HepG2 (cell line): Measurements from ENCODE around the gene VTN. TPM values are rescaled to one million over a fixed set of nuclear protein-coding genes. Genes with fewer than 3 reads are reported as not detected.
A peak's percentile ranks its signal among the peaks of the same experiment; 100 is the strongest.

Experiments
- AHDC1 ChIP-seq: sonication (generic); formaldehyde crosslinking; IDR thresholded peaks from 2 replicates; pipeline ENCODE4 v1.5.1; 2020; ENCODE audit warnings: mild to moderate bottlenecking, missing genetic modification reagents, borderline replicate concordance
- ELF4 ChIP-seq: sonication (generic); formaldehyde crosslinking; IDR thresholded peaks from 2 replicates; pipeline ENCODE4 v1.5.0; 2020; ENCODE audit warnings: missing genetic modification reagents, mild to moderate bottlenecking, moderate library complexity, borderline replicate concordance
- GATAD1 ChIP-seq: IDR thresholded peaks from 2 replicates; pipeline ENCODE4 v1.6.1; 2016; ENCODE audit warnings: missing genetic modification reagents, missing compliant biosample characterization
- GTF2F1 ChIP-seq: fragments of 150-350 bp; IDR thresholded peaks from 2 replicates; pipeline ENCODE4 v1.6.1; 2014; ENCODE audit warnings: low read length
- HES4 ChIP-seq: sonication (generic); formaldehyde crosslinking; IDR thresholded peaks from 2 replicates; pipeline ENCODE4 v1.9.0; 2021; ENCODE audit warnings: mild to moderate bottlenecking, missing genetic modification reagents, borderline replicate concordance
- KDM4B ChIP-seq: sonication (generic); formaldehyde crosslinking; IDR thresholded peaks from 2 replicates; pipeline ENCODE4 v1.4.0; 2020; ENCODE audit warnings: missing genetic modification reagents
- MED1 ChIP-seq: sonication (generic); formaldehyde crosslinking; IDR thresholded peaks from 2 replicates; pipeline ENCODE4 v1.4.0; 2020; ENCODE audit warnings: missing genetic modification reagents
- NFYB ChIP-seq: sonication (generic); formaldehyde crosslinking; IDR thresholded peaks from 2 replicates; pipeline ENCODE4 v1.4.0; 2020; ENCODE audit warnings: missing genetic modification reagents
- NR2F2 ChIP-seq: IDR thresholded peaks from 2 replicates; pipeline ENCODE4 v1.6.1; 2012; ENCODE audit warnings: low read depth, inconsistent platforms, borderline replicate concordance
- POLR2AphosphoS5 ChIP-seq: IDR thresholded peaks from 2 replicates; pipeline ENCODE4 v1.6.1; 2012; ENCODE audit warnings: low read depth, low read length
- STAT6 ChIP-seq: sonication (generic); formaldehyde crosslinking; IDR thresholded peaks from 2 replicates; pipeline ENCODE4 v1.4.0; 2020; ENCODE audit warnings: missing genetic modification reagents, mild to moderate bottlenecking, borderline replicate concordance
- SUZ12 ChIP-seq: fragments of 150-350 bp; IDR thresholded peaks from 2 replicates; pipeline ENCODE4 v1.6.1; 2014; ENCODE audit warnings: low read depth, low read length
- THAP9 ChIP-seq: sonication (generic); formaldehyde crosslinking; IDR thresholded peaks from 2 replicates; pipeline ENCODE4; 2020; ENCODE audit warnings: missing genetic modification reagents, mild to moderate bottlenecking, borderline replicate concordance
- ZNF121 ChIP-seq: sonication (generic); formaldehyde crosslinking; IDR thresholded peaks from 2 replicates; pipeline ENCODE4 v1.5.0; 2020; ENCODE audit warnings: mild to moderate bottlenecking, missing genetic modification reagents
- ZNF232 ChIP-seq: sonication (generic); formaldehyde crosslinking; IDR thresholded peaks from 2 replicates; pipeline ENCODE4 v1.4.0; 2020; ENCODE audit warnings: missing genetic modification reagents, borderline replicate concordance
- ZNF569 ChIP-seq: sonication (generic); formaldehyde crosslinking; IDR thresholded peaks from 2 replicates; pipeline ENCODE4 v1.5.0; 2020; ENCODE audit warnings: mild to moderate bottlenecking, missing genetic modification reagents, moderate library complexity, borderline replicate concordance
- ZNF576 ChIP-seq: sonication (generic); formaldehyde crosslinking; IDR thresholded peaks from 2 replicates; pipeline ENCODE4 v1.4.0; 2020; ENCODE audit warnings: mild to moderate bottlenecking, missing genetic modification reagents
- ZNF746 ChIP-seq: sonication (generic); formaldehyde crosslinking; IDR thresholded peaks from 2 replicates; pipeline ENCODE4 v1.8.0; 2022; ENCODE audit warnings: mild to moderate bottlenecking, missing genetic modification reagents
- ZNF792 ChIP-seq: IDR thresholded peaks from 2 replicates; pipeline ENCODE4 v1.6.1; 2016
- ZNF891 ChIP-seq: sonication (generic); formaldehyde crosslinking; IDR thresholded peaks from 2 replicates; pipeline ENCODE4 v1.5.0; 2020; ENCODE audit warnings: mild to moderate bottlenecking, missing genetic modification reagents
- polyA plus RNA-seq, 8 experiments: library from polyadenylated mRNA; depleted of rRNA in 3 of 8; stranded (reverse) in 7 of 8; unstranded in 1 of 8; fragments of >200 nt; fragmentation: Illumina TruSeq in 4 of 8; extraction: Trizol in 4 of 8; gene quantifications; 2 replicates each; pipeline versions ENCODE4 v1.2.1 to v1.2.3, GENCODE V29; 2011 to 2016; ENCODE audit warnings: low read depth in 4 of 8, missing spikeins in 1 of 8, mixed read lengths in 1 of 8; ENCODE audit not compliant: insufficient read depth in 1 of 8
- total RNA-seq, 5 experiments: library from RNA; depleted of rRNA; stranded (reverse); fragments of >200 nt; fragmentation: Illumina TruSeq; extraction: Trizol; gene quantifications; 2 replicates each; pipeline ENCODE4 v1.2.3, GENCODE V29; 2016; ENCODE audit warnings: low read depth in 1 of 5

VTN gene
- total and polyA plus RNA-seq, 2 of the 13 experiments (the other 11 are each of a cell fraction or from before 2014, with no cell fraction given), result 108 to 131 TPM

- no peak for TF ChIP-seq STAT6 (CRISPR knock-in tag)
- no peak for TF ChIP-seq NR2F2
- TF ChIP-seq SUZ12, result no peak
- TF ChIP-seq ZNF792 (CRISPR knock-in tag), result no peak
- TF ChIP-seq MED1 (CRISPR knock-in tag), result peak; percentile 51
- TF ChIP-seq ZNF121 (CRISPR knock-in tag), result peak; percentile 52; the same call in 1 of the 2 replicates
- TF ChIP-seq KDM4B (CRISPR knock-in tag), result no peak
- TF ChIP-seq GATAD1 (CRISPR knock-in tag), result no peak
- no peak for TF ChIP-seq ZNF569 (CRISPR knock-in tag)
- no peak for TF ChIP-seq ELF4 (CRISPR knock-in tag)
- 0 out of 2 replicates have a peak, but pooled peaks have one; percentile 57 for TF ChIP-seq THAP9 (CRISPR knock-in tag)
- TF ChIP-seq NFYB (CRISPR knock-in tag), result 0 out of 2 replicates have a peak, but pooled peaks have one; percentile 15
- no peak for TF ChIP-seq ZNF576 (CRISPR knock-in tag)
- 0 out of 2 replicates have a peak, but pooled peaks have one; percentile 7 for TF ChIP-seq ZNF232
- no peak for TF ChIP-seq AHDC1 (CRISPR knock-in tag)
- no peak for TF ChIP-seq ZNF891 (CRISPR knock-in tag)
- TF ChIP-seq POLR2AphosphoS5, result no peak
- no peak for TF ChIP-seq GTF2F1
- TF ChIP-seq HES4 (CRISPR knock-in tag), result no peak
- TF ChIP-seq ZNF746 (CRISPR knock-in tag), result no peak
Measured at GRCh38 chr17:28416703-28417311, 46.7 kb upstream of the VTN start (continued).
